HEK293 (cell line): ENCODE results near the gene CREBL2.

ENCODE experiments used
- KLF16 ChIP-seq: fragments of 450-650 bp; formaldehyde crosslinking; IDR thresholded peaks from 2 replicates; pipeline ENCODE4 v1.5.1; 2017; ENCODE audit warnings: missing biosample characterization, missing genetic modification characterization
- ZNF707 ChIP-seq: fragments of 450-650 bp; formaldehyde crosslinking; IDR thresholded peaks from 2 replicates; pipeline ENCODE4 v1.5.1; 2016; ENCODE audit warnings: missing biosample characterization, missing genetic modification characterization

DNA sequence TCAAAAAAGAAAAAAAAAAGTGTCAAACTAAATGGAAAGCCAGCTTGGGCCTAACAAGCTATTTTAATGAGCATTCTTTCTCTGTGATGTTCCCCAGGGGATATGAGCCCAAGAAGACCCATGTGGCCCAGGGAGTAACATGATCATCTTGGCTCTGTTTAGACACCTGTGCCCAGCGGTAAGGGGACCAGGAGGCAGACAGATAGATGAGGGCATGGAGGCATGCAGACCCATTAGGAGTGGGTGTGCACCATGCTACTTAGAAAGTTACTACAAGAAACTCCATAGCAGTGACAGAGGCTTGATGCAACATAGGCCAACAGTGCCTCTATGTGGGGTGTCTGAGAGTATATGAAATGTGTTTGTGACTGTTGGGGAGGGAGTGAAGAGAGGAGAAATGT is 3.1 kb upstream of the CREBL2 start:
- TF ChIP-seq KLF16 (tag by site-specific recombination): no peak
- TF ChIP-seq ZNF707 (tag by site-specific recombination): no peak
